ENCODE measurements around the gene LEMD3.

DNA sequence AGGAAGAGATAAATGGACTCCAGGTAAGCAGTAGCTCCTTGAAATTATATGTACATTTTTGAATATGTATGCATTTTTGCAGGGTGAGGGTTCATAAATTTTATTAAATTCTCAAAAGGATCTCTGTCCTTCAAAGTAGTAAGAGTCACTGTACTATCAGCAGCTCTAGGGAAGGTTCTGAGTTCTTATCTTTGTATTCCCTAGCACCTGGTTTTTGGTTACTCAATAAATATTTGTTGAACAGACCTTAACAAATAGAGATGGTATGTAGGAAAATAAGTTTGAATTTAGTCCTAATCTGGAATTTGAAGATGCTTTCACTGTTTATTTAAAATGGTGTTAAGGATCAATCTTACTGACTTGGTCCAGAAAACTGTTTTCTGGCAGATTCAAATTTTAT is 18.3 kb downstream of the LEMD3 start:
- TF ChIP-seq, protein P1, sequence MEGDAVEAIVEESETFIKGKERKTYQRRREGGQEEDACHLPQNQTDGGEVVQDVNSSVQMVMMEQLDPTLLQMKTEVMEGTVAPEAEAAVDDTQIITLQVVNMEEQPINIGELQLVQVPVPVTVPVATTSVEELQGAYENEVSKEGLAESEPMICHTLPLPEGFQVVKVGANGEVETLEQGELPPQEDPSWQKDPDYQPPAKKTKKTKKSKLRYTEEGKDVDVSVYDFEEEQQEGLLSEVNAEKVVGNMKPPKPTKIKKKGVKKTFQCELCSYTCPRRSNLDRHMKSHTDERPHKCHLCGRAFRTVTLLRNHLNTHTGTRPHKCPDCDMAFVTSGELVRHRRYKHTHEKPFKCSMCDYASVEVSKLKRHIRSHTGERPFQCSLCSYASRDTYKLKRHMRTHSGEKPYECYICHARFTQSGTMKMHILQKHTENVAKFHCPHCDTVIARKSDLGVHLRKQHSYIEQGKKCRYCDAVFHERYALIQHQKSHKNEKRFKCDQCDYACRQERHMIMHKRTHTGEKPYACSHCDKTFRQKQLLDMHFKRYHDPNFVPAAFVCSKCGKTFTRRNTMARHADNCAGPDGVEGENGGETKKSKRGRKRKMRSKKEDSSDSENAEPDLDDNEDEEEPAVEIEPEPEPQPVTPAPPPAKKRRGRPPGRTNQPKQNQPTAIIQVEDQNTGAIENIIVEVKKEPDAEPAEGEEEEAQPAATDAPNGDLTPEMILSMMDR (conservative IDR thresholded peaks at IDR 0.05; ENCODE audit: low read depth, low read length), result no peak
- TF ChIP-seq EZH2 (IDR thresholded peaks at IDR 0.05; ENCODE audit: low read length, unreplicated experiment), result no peak
